NCI-H2196 treated with DMSO at 0.1 percent for 48 hours (cell line): ENCODE results near the gene ENO4.

Source experiments
- DNase-seq: peaks from one replicate; lab custom pipeline; 2025; ENCODE audit not compliant: unreplicated experiment; lab: John Stamatoyannopoulos, UW

Gene ENO4

GRCh38 chr10:116849248-116850057, at the start of gene ENO4:
Gene ENO4 (plus strand): TSS chr10:116849499. CDS start chr10:116849567, 68 bp downstream.
- peak; percentile 37 for DNase-seq

- DNase-seq, result no peak
These were observed 48.9 kb upstream of the ENO4 start for GRCh38 chr10:116800286-116800929.

GRCh38 chr10:116801658-116802057, 47.6 kb upstream of the ENO4 start:
- DNase-seq, result no peak

- no peak for DNase-seq
These were observed 46.8 kb upstream of the ENO4 start for GRCh38 chr10:116802474-116802873.

GRCh38 chr10:116802876-116803275, 46.4 kb upstream of the ENO4 start:
- no peak for DNase-seq

GRCh38 chr10:116803451-116804249, 45.6 kb upstream of the ENO4 start:
- no peak for DNase-seq

GRCh38 chr10:116808706-116809105, 40.6 kb upstream of the ENO4 start:
- no peak for DNase-seq

GRCh38 chr10:116809483-116810119, 39.7 kb upstream of the ENO4 start:
- DNase-seq, result no peak

- DNase-seq, result no peak
These were observed 39.2 kb upstream of the ENO4 start for GRCh38 chr10:116810120-116810500.

- DNase-seq, result no peak
These were observed 38.4 kb upstream of the ENO4 start for GRCh38 chr10:116810895-116811294.

- DNase-seq, result no peak
These were observed 37.6 kb upstream of the ENO4 start for GRCh38 chr10:116811691-116812090.

GRCh38 chr10:116815641-116816415, 33.5 kb upstream of the ENO4 start:
- no peak for DNase-seq

GRCh38 chr10:116817178-116817577, 32.1 kb upstream of the ENO4 start:
- DNase-seq, result no peak

GRCh38 chr10:116817780-116818343, 31.4 kb upstream of the ENO4 start:
- DNase-seq, result no peak

GRCh38 chr10:116819999-116820677, 29.2 kb upstream of the ENO4 start:
- DNase-seq, result no peak

GRCh38 chr10:116825901-116826300, 23.4 kb upstream of the ENO4 start:
- DNase-seq, result no peak

- no peak for DNase-seq
These were observed 22.5 kb upstream of the ENO4 start for GRCh38 chr10:116826803-116827202.

- no peak for DNase-seq
These were observed 22.1 kb upstream of the ENO4 start for GRCh38 chr10:116827214-116827671.

- no peak for DNase-seq
These were observed 21.2 kb upstream of the ENO4 start for GRCh38 chr10:116828116-116828515.
